HepG2 (cell line): ENCODE data around the gene PET100. TPM values are rescaled to one million over a fixed set of nuclear protein-coding genes. Genes with fewer than 3 reads are reported as not detected.

Experiments used
- CC2D1A ChIP-seq: sonication (generic); formaldehyde crosslinking; IDR thresholded peaks from 2 replicates; pipeline ENCODE4 v1.8.1; 2023; ENCODE audit warnings: mild to moderate bottlenecking, missing genetic modification reagents
- FOXA3 ChIP-seq: IDR thresholded peaks from 2 replicates; pipeline ENCODE4 v1.6.1; 2016; ENCODE audit warnings: missing genetic modification reagents, missing compliant biosample characterization
- RAD51 ChIP-seq: fragments of 450-650 bp; IDR thresholded peaks from 2 replicates; pipeline ENCODE4 v1.6.1; 2016; ENCODE audit warnings: borderline replicate concordance
- SATB2 ChIP-seq: sonication (generic); formaldehyde crosslinking; IDR thresholded peaks from 2 replicates; pipeline ENCODE4 v1.5.0; 2020; ENCODE audit warnings: missing genetic modification reagents
- SP1 ChIP-seq, 2 experiments: fragments of 450-650 bp in 1 of 2; sonication (generic) in 1 of 2; formaldehyde crosslinking in 1 of 2; IDR thresholded peaks; 2 replicates each; pipeline versions ENCODE4 v1.4.0 to v1.6.1; 2016 to 2020; ENCODE audit warnings: missing genetic modification reagents in 1 of 2
- SPEN ChIP-seq: sonication (generic); formaldehyde crosslinking; IDR thresholded peaks from 2 replicates; pipeline ENCODE4 v1.5.1; 2020; ENCODE audit warnings: low read depth, mild to moderate bottlenecking, missing genetic modification reagents
- YY1 ChIP-seq: IDR thresholded peaks from 2 replicates; pipeline ENCODE4 v1.6.1; 2011; ENCODE audit warnings: low read length, low read depth, moderate library complexity, mild to moderate bottlenecking; ENCODE audit not compliant: insufficient read depth, insufficient replicate concordance
- ZNF326 ChIP-seq: sonication (generic); formaldehyde crosslinking; IDR thresholded peaks from 2 replicates; pipeline ENCODE4 v1.4.0; 2020; ENCODE audit warnings: missing genetic modification reagents, borderline replicate concordance
- ZNF331 ChIP-seq: sonication (generic); formaldehyde crosslinking; IDR thresholded peaks from 2 replicates; pipeline ENCODE4 v1.4.0; 2020; ENCODE audit warnings: missing genetic modification reagents
- ZNF446 ChIP-seq: sonication (generic); formaldehyde crosslinking; IDR thresholded peaks from 2 replicates; pipeline ENCODE4 v1.5.0; 2020; ENCODE audit warnings: mild to moderate bottlenecking, missing genetic modification reagents
- ZNF607 ChIP-seq: sonication (generic); formaldehyde crosslinking; IDR thresholded peaks from 2 replicates; pipeline ENCODE4 v1.5.1; 2020; ENCODE audit warnings: missing genetic modification reagents, mild to moderate bottlenecking, borderline replicate concordance
- ZNF761 ChIP-seq: sonication (generic); formaldehyde crosslinking; conservative IDR thresholded peaks from 2 replicates; pipeline ENCODE4 v1.4.0; 2020; ENCODE audit warnings: mild to moderate bottlenecking, missing genetic modification reagents
- polyA plus RNA-seq, 8 experiments: library from polyadenylated mRNA; depleted of rRNA in 3 of 8; stranded (reverse) in 7 of 8; unstranded in 1 of 8; fragments of >200 nt; fragmentation: Illumina TruSeq in 4 of 8; extraction: Trizol in 4 of 8; gene quantifications; 2 replicates each; pipeline versions ENCODE4 v1.2.1 to v1.2.3, GENCODE V29; 2011 to 2016; ENCODE audit warnings: low read depth in 4 of 8, missing spikeins in 1 of 8, mixed read lengths in 1 of 8; ENCODE audit not compliant: insufficient read depth in 1 of 8
- total RNA-seq, 5 experiments: library from RNA; depleted of rRNA; stranded (reverse); fragments of >200 nt; fragmentation: Illumina TruSeq; extraction: Trizol; gene quantifications; 2 replicates each; pipeline ENCODE4 v1.2.3, GENCODE V29; 2016; ENCODE audit warnings: low read depth in 1 of 5
- TF ChIP-seq, protein P1 (sequence below): sonication (generic); formaldehyde crosslinking; IDR thresholded peaks from 2 replicates; pipeline ENCODE4 v1.5.0; 2020; ENCODE audit warnings: mild to moderate bottlenecking, missing genetic modification reagents, borderline replicate concordance
- TF ChIP-seq, protein P2 (sequence below): sonication (generic); formaldehyde crosslinking; IDR thresholded peaks from 2 replicates; pipeline ENCODE4 v1.4.0; 2020; ENCODE audit warnings: missing genetic modification reagents, borderline replicate concordance
- TF ChIP-seq, protein P3 (sequence below): sonication (generic); formaldehyde crosslinking; IDR thresholded peaks from 2 replicates; pipeline ENCODE4 v1.8.1; 2023; ENCODE audit warnings: mild to moderate bottlenecking, moderate library complexity, missing genetic modification reagents

PET100 gene
- total and polyA plus RNA-seq, 2 of the 13 experiments (the other 11 are each of a cell fraction or from before 2014, with no cell fraction given) = 22.3 to 66.5 TPM

DNA sequence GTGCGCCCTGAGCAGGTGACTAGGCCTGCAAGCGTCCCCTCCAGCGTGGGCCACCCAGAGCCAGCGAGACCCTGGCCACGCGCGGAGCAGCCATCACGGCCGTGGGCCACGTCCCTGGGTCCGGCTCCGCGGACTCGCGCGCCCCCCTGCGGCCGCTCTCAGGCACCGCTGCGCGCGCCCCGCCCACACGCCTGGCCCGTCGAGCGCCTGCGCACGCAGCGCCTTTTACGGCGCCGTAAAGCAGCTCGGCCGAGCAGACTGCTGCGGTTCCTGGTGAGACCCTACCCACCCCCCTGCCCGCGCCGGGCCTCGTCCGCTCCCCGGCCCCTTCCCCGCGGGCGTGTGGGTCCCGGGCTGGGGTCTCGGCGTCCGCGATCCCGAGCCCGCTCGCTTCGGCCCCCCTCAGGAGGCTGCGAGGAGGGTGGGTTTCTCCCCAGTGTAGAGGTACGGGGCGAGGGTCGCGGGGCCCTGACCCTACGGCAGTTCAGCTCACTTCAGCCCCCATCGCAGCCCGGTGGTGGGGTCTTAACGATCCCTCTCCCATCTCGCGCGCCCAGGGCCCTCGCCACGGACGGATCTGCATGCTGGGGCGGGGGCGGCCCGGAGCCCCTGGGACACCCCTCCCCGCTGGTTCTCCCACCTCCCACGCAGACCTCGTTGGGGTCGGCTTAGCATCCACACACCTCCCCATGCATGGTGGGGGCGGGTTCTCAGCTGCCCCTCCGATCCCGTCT lies 51.2 kb downstream of the PET100 start, which contains the start of gene TRAPPC5 (continued):
- TF ChIP-seq, protein P1, sequence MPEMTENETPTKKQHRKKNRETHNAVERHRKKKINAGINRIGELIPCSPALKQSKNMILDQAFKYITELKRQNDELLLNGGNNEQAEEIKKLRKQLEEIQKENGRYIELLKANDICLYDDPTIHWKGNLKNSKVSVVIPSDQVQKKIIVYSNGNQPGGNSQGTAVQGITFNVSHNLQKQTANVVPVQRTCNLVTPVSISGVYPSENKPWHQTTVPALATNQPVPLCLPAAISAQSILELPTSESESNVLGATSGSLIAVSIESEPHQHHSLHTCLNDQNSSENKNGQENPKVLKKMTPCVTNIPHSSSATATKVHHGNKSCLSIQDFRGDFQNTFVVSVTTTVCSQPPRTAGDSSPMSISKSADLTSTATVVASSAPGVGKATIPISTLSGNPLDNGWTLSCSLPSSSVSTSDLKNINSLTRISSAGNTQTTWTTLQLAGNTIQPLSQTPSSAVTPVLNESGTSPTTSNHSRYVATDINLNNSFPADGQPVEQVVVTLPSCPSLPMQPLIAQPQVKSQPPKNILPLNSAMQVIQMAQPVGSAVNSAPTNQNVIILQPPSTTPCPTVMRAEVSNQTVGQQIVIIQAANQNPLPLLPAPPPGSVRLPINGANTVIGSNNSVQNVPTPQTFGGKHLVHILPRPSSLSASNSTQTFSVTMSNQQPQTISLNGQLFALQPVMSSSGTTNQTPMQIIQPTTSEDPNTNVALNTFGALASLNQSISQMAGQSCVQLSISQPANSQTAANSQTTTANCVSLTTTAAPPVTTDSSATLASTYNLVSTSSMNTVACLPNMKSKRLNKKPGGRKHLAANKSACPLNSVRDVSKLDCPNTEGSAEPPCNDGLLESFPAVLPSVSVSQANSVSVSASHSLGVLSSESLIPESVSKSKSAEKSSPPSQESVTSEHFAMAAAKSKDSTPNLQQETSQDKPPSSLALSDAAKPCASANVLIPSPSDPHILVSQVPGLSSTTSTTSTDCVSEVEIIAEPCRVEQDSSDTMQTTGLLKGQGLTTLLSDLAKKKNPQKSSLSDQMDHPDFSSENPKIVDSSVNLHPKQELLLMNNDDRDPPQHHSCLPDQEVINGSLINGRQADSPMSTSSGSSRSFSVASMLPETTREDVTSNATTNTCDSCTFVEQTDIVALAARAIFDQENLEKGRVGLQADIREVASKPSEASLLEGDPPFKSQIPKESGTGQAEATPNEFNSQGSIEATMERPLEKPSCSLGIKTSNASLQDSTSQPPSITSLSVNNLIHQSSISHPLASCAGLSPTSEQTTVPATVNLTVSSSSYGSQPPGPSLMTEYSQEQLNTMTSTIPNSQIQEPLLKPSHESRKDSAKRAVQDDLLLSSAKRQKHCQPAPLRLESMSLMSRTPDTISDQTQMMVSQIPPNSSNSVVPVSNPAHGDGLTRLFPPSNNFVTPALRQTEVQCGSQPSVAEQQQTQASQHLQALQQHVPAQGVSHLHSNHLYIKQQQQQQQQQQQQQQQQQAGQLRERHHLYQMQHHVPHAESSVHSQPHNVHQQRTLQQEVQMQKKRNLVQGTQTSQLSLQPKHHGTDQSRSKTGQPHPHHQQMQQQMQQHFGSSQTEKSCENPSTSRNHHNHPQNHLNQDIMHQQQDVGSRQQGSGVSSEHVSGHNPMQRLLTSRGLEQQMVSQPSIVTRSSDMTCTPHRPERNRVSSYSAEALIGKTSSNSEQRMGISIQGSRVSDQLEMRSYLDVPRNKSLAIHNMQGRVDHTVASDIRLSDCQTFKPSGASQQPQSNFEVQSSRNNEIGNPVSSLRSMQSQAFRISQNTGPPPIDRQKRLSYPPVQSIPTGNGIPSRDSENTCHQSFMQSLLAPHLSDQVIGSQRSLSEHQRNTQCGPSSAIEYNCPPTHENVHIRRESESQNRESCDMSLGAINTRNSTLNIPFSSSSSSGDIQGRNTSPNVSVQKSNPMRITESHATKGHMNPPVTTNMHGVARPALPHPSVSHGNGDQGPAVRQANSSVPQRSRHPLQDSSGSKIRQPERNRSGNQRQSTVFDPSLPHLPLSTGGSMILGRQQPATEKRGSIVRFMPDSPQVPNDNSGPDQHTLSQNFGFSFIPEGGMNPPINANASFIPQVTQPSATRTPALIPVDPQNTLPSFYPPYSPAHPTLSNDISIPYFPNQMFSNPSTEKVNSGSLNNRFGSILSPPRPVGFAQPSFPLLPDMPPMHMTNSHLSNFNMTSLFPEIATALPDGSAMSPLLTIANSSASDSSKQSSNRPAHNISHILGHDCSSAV (CRISPR knock-in tag) = no peak
- TF ChIP-seq FOXA3 (no peak), ZNF607 (CRISPR knock-in tag) (peak; percentile 69; the same call in 1 of the 2 replicates), CC2D1A (CRISPR knock-in tag) (no peak), ZNF761 (no peak), ZNF331 (CRISPR knock-in tag) (no peak), YY1 (peak; percentile 76), SPEN (CRISPR knock-in tag) (peak; percentile 86), SATB2 (CRISPR knock-in tag) (no peak), ZNF326 (CRISPR knock-in tag) (no peak), SP1 (IDR thresholded peaks at IDR 0.05) (no peak), SP1 (CRISPR knock-in tag; IDR thresholded peaks at IDR 0.05) (peak; percentile 85), RAD51 (no peak), ZNF446 (CRISPR knock-in tag) (peak; percentile 68; the same call in 1 of the 2 replicates)
- TF ChIP-seq, protein P2, sequence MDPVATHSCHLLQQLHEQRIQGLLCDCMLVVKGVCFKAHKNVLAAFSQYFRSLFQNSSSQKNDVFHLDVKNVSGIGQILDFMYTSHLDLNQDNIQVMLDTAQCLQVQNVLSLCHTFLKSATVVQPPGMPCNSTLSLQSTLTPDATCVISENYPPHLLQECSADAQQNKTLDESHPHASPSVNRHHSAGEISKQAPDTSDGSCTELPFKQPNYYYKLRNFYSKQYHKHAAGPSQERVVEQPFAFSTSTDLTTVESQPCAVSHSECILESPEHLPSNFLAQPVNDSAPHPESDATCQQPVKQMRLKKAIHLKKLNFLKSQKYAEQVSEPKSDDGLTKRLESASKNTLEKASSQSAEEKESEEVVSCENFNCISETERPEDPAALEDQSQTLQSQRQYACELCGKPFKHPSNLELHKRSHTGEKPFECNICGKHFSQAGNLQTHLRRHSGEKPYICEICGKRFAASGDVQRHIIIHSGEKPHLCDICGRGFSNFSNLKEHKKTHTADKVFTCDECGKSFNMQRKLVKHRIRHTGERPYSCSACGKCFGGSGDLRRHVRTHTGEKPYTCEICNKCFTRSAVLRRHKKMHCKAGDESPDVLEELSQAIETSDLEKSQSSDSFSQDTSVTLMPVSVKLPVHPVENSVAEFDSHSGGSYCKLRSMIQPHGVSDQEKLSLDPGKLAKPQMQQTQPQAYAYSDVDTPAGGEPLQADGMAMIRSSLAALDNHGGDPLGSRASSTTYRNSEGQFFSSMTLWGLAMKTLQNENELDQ (CRISPR knock-in tag) = no peak
- TF ChIP-seq, protein P3, sequence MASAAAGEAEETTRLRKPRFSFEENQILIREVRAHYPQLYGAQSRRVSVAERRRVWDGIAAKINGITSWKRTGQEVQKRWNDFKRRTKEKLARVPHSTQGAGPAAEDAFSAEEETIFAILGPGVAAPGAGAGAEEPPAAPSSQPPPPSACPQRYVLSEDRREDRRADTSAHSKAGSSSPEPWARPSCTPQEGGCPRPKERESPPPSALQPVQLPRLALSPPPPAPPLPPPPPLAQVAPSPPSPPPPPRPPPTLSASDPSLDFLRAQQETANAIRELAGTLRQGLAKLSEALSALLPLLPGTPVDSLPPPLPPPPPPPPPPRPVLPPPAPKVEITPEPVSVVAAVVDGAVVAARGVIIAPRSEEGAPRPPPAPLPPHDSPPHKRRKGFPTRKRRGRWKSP (CRISPR knock-in tag) = 0 out of 2 replicates have a peak, but pooled peaks have one; percentile 12
